HG03097 (cell line): ENCODE measurements around the gene SIX1.

Source experiments
- ATAC-seq: cut with Tn5 transposase; IDR thresholded peaks from one replicate; pipeline ENCODE4 v1.9.1; 2021; ENCODE audit not compliant: unreplicated experiment, low FRiP score

The SIX1 gene

DNA sequence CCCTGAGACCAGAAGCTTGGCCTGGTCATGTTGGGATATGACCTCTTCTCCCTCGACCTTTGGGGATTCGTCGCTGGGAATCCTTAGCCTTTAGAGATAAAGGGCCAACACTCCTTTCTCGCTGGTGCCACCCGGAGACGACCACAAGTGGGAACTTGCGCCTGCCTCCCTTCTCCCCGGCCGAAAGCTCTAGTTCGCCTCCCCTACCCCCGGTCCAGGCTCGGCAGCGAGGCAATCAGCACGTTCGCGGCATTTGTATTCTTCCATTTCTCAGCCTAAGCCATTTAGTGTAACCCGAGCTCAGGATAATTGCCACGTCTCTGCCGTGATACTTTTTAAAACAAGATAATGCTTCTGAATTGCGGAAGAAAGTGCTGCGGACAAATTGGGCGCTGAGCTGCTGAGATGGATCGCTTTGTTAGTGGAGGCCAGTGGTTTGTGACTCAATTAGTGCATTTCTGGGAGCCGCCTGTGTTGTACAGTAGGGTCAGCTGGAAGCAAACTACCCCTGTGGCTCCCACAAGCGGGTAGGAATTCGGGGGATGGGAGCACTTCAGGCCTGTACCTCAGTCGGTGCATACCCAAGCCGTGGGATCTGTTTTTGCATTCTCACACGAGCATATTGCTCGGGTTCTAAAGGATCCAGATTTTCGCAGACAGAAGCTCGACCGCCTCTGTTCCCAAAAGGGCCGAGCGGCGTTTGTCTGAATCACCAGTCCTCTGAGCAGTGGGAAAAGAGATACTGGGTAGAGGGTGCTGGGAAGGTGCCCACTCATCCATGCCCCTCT is 6.8 kb upstream of the SIX1 start:
- ATAC-seq: no peak

DNA sequence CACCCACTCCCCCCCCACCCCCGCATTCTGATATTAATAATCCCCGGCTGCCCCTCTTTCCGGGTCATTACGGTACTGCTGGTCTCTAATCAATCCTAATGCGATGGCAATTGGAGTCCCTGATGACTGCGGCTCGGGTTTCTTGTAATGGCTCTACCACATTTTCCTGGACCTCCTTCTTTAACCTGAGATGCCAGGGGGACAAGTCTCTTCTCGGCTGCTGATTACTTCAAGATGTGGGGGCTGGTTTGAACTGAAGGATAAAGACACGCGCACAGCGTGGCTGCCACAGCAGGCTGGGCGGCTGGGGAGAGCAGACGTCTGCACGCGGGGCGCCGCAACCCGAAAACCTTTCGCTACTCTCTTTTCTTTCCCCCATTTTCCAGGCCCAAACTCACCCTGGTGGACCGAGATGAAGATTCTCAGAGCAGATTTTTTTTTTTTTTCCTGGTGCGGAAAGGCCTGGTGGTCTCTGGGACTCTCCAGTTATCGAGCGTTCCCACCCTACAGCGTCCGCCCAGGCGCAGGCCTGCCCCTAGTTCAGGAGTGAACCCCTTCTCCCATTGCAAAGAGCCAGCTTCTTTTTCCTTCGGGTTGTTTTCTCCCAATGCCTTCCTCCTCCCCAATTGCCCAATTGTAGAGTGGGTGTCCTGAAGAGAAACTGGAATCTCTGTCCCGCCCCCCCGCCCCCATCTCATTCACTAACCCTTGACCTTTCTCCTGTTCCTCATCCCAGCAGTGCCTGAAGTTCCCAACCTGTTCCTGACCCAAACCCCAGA is 6.0 kb upstream of the SIX1 start:
- ATAC-seq: no peak

DNA sequence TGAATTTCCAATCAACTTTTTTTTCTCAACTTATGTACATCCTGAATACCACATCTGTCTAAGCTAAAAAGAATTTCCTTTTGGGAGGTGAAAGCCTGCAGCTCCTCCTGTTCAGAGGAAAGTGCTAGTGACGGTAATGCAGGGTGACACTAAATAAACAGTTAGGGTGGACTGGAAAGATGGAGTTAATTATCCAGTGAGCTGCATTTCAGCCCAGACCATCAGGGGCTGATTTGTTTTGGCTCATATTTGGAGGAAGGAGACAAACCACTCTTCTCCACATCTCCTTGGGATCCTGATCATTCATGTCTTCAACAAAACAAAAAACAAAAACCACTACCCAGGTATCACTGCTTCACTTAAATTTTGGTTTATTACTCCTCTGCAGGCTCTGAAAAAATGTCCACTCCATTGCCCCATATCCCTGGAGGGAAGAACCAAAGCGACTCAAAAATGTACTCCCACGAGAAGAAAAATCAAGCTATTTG is 5.1 kb upstream of the SIX1 start:
- ATAC-seq: no peak

DNA sequence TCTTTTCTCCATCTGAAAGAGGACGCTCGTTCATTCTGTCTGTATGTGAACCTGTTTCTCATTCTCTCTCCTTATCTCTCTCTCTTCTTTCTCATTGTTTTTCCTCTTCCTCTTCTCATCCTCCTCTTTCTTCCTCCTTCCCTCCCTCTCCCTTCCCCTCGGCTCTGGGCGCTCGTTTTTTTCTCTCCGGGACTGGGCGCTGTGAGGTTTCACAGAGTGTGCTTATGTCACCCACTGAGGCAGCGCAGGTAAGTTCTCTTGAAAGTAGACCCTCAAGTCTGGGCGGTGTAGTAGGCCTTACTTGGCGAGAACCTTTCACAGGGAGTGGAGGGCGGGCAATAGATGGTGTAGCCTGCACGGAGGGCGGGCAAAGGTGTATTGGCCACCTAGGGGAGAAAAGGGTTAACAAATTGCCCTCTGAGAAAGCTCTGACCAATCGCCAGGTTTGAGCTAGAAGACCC is 4.5 kb upstream of the SIX1 start:
- ATAC-seq: no peak

DNA sequence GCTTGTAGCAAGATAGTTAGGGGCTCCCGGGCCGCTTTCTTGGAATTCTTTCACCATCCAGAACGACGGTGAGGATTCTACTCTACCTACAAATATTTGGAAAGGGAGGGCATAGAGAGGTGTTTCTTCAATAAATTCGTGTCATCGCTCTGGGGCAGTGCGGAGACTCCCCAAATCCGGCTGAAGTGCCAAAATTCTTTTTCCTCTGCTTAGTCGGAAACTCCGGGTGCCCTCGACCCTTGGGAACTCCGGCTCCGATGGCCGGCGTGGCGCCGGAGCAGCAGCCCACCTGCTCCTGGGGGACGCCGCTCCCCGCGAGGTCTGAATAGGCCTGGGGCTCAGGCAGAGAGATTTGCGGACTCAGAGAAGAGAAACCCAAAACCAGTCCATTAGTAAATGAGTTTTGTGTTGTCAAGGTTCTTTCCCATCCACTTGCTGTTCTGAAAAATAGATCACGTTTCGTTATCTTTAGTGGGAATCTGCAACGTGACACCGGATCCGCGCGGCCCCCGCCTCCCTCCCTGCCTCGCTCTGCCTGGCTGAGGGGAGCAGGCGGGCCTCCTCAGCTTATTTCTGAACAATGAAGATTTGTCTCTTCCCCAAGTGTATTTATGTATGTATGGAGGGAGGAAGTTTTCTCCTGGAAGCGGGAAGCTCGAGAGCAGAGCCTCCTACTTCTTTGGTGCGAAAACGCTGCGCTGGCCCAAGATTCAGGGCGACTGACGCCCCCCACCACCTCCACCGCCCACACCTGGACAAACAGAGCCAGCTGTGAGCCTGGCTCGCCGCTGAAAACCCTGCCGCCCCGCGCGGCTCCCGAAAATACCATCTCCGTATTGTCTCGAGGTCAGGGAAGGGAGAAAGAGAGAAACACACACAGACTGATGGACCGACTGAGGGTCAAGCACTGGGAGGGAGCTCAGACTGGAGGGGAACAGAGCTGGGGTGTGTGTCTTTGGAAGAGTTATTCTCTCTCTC is 3.7 kb upstream of the SIX1 start:
- ATAC-seq: no peak

DNA sequence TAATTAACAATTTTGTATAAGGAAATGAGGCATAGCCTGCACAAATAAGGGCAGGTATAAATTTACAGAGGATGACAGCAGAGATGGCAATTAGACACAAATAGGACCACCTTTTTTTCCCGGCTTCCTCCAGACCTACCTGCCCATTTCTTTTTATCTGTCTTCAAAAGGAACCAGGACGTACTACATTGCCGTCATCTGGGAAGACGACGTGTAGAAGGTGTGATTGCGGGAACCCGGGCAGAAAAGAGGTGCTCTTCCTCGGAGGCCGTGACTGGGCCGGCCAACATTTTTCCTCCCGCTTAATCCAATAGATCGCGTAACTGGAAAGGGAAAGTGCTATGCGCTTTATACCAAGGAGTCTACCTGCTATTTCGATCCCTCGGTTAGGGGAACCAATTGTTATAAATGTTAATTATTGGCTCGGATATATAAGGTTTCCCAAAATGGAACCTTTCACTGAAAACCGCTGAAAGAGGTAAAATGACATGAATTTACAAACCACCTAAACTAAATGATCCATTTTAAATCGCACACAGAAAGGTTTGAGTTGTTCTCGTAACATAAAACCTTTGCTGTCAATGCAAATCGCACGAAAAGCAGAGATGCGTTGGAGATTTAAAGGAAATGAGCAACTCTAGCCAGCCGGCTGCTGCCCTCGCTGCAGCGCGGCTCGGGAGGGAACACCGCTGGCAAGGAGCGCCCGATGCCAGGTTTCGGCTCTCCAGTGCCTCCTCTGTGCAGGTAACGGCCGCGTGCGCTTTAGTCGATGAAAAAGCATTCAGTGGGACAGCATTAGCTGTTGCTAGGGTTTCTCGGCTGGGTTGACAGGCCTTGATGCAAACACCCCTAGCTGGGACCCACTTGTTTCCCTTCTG is 2.8 kb upstream of the SIX1 start:
- no peak for ATAC-seq

DNA sequence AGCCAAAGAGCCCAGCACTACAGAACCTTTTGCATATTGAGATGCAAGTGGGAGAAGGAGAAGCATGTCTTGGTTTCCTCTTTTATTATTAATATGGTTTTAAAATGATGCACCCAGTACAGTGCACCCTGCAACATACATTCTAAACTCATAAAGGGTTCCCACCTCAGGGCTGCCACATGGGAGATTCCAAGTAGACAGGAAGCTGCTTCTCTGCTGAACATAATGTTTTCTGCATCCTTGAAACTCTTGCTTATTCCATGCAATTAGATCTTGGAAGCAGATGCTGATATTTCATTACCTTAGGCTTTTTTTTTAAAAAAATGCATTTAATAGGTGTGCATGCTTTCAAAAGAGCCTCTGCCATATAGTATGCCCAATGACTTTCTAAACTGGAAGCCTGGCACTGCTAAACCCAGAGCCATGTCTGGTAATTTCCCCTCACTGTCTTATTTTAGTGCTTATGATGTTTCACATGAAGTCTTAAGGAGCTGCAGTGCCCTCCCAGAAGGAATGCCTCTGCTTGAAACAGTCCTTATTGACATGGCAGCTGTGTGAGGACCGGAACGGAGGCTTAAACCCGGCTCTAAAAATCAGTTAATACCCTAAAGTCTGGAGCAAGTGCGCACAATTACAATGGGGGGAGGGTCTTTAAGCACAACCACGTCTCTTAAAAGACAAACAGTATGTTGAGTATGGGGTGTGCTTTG is 2.0 kb upstream of the SIX1 start:
- ATAC-seq: no peak

DNA sequence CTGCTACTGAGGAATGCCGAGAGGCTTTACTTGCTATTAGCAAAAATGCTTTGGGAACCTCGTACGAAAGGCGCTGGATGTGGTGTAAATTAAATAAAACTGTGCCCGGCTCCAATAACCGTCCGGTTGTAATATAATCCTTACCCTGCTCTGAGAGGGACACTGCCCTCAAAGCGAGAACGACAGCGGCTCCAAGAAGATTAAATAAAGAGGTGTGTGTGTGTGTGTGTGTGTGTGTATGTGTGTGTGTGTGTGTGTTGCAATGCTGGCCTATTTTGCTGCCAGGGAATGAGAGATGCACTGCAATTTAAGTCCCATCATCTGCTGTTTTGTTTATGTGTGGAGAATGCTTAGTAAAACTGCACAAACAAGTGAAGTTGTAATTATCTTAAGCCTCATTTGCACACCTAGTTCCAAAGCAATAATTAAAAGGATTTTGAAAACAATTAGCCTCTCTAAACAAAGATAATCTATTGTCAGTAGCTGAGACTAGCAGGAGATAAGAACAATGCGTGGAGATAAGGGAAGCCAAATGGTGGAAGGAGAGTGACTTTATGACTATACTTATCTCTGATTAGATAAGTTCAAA is 1.2 kb upstream of the SIX1 start:
- ATAC-seq: no peak

DNA sequence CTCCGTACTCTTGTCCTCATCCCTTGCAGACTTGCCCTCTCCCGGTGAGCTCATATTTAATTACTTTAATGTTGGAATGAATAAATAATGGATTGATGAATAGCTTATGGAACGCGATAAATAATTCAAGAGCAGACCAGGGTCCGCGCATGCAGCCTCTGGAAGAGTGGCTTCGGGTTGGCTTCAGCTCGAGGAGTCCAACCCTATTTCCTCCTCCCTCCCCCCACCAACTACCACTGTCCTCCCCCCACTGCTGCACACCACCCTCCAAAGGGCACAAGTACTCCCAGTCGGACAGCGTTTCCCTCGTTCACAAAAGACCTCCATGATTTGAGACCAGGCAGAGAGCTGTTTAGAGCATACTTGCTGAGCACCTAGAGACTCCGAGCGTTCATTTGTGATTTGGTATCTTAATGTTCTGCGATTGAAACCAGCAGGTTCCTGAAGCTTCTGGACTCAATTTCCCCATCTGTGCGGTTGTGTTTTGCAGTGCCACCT is 647 bp upstream of the SIX1 start:
- ATAC-seq: no peak

DNA sequence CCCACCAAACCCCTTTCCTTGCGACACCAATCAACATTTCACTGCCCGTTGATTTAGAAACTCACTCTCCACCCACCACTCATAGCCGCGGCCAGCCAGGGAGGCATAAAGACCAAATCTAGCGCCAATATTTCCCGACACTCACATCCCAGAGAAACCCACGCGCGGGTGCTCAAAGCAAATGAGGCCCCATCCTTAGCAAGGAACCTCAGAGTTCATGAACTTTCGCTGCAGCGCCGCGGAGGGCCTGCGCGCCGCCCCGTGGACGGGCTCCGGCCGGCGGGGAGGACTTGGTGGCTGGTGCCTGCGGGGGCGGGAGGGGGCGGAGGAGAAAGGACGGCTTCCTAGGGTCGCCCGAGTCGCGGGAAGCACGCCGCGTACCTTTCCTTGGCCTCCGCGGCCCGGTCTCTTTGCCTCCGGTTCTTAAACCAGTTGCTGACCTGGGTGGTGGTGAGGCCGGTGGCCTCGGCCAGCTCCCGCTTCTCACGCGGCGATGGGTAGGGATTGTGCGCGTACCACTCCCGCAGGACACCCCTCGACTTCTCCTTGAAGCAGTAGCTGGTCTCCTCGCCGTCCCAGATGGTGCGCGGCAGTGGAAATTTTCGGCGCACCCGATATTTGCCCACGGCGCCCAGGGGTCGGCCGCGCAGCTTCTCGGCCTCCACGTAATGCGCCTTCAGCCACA is 886 bp downstream of the SIX1 start:
- no peak for ATAC-seq

DNA sequence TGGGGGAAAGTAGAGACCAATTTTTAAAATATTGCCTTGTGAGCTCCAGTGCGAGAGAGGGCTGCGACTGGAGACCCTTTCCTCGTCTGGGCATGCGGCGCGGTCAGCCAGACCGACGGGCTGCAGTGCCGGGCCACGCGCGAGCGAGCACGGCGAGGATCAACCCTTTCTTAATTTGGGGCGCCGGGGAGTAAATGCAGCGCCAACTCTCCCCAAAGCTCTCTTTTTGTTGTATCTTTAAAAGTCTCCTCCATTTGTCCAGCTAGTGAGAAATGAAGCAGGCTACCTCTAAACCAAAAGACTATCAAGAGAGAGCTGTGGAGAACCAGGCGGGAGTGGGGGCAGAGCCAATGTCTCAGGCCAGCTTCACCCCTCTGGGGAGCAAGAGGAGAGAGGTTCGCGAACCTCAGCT is 1.4 kb downstream of the SIX1 start:
- no peak for ATAC-seq

DNA sequence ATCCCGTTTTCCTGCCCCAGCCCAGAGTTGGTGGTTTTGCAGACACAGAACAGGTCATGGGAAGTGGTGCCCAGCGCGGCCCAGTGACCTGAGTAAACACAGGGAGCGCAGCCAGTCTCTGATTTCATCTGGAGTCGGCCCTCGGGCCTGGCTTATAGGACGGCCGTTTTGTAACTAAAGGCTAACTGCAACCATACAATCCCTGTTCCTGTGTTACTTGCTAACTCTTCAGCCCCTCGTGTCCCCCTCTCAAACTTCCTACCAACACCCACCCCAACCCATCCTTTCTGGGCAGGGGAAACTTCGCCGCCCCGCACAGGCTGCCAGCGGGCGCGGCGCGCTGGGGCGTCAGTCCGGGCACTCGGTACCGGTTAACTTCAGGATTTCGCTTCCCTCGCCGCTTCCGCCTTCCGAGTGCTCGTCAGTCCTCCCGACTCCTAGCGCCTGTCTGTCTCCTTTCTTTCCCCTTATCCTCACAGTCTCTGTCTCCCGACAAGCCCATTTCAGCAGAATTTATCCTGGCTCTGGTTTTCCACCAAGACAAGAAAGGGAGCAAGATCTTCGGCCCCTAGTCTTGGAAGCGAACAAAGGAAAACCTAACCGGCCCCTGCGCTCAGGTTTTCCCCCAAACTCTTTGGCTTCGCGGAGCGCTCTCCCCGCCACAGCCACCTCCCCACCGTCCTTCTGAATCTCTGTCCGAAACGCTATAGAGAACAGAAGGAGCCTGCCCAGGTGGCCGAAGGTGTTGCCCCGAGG is 2.0 kb downstream of the SIX1 start:
- ATAC-seq: no peak

DNA sequence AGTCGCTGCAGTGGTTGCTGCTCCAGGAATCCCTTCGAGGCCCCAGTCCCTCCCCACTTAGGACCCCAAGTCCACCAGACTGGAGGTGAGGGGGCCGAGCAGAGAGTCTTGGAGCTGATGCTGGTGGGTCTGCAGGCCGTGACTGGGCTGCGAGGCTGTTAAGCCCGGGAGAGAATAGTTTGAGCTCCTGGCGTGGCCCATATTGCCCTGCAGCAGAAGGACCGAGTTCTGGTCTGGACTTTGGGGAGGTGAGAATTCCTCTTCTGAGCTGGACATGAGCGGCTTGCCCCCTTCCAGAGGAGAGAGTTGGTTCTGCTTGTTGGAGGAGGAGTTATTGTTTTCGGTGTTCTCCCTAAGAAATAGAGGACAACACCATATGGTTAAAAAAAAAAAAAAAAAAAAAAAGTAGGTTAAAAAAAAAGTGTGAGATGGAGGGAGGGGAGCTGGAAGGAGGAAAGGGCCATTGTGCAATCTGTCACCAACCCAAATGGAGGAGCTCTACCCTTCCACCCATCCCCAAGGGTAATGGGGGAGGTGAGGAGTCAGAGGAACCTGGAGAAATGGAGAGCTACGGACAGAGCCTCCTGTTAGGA is 3.0 kb downstream of the SIX1 start:
- ATAC-seq: no peak

DNA sequence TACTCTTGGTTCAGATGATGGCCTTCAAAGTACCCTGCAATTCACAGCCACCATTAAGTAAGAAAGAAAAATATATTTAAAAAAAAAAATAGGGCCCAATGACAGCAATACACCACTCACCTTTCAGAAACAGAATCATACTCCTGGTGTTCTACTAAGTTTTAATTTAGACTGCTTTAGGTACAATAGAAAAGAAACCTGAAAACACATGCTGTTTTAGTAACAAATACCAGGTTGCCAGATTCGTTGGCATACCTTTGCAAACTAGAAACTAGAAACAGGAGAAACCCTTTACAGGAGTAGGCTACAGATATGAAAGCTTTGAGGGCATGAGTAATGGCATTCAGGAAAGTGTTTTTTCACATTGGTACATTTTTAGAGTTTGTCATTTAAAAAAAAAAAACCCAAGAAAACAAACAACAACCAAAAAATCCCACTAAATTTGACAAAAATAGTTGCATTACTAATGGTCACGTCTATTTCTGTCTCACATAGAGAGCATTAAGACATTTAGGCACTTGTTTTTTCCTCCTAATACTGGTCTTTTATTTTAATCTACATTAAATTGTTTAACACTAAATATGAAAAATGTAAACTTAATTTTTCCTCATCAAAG is 4.0 kb downstream of the SIX1 start:
- no peak for ATAC-seq

DNA sequence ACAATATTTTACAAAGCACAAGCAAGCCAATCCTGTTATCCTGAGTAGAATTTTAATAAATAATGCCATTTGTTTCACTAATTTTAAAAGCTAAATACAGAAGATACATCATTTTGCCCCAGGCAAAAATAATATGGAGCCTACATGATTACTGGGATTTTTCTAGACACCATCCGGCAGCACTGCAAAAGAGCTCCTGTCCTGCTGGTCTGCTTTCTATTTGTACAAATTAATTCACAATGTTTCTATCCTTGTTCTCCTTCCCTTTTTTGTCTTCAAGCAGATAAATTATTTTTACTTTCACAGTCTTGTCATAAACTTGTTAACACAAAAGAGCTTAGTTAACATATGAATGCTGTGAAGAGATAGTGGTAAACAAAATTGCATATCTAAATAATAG is 4.6 kb downstream of the SIX1 start:
- no peak for ATAC-seq

DNA sequence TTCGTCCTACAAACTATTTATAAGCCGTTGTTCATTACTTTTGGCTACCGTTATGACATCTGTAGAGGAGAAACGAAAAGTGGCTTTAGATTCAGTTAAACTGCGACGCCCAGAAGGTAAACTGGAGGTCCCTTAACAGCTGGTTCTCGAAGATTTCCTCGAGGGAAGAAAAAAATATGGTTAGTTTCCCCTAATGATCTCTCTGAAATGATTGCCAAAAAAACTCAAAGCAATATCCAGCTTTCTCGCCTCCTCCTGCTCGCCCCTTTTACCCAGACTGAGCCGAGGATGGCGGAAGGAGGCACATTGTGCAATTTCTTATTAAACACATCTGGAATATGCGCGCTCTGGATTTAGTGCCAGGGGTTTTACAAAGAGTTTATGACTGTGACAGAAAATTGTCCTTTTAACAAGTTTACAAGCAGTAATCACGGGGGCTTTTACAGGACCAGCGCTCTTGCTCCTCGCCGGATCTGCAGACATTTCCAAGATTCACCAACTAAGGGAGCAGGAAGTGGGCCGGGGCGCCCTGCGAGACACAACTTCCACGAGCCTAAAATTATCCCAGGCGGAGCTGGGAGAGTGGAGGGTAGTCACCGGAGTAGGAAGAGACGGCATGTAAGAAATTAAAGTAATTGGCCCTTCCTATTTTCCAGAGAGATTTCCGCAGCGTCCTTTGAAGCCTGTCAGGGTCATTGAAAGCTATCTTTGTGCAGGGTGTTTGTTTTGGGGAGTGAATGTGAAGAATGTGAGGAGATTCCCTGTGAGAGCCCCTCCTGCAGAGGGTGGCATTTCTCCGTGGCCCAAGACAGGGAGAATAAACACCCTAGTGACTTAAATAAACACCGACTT is 5.6 kb downstream of the SIX1 start:
- ATAC-seq: no peak
